Esophagus squamous epithelium (tissue), 5 donors: ENCODE measurements around the gene ZNF563. TPM values are rescaled to one million over a fixed set of nuclear protein-coding genes. Genes with fewer than 3 reads are reported as not detected.

ENCODE experiments used
- DNase-seq: peaks from one replicate; lab custom pipeline; 2025; lab: John Stamatoyannopoulos, UW
- H3K27ac ChIP-seq, 4 donors: fragments of 200-600 bp; sonication (generic); one replicate each; pipeline ENCODE4 v1.5.1; 2016 to 2019; ENCODE audit warnings: mild to moderate bottlenecking in 1 of 4
- H3K27me3 ChIP-seq, 4 donors: fragments of 200-600 bp; sonication (generic); 1 replicate in 3 of 4; 2 replicates in 1 of 4; pipeline versions ENCODE4 v1.5.1 to v1.6.0; 2017 to 2021; ENCODE audit warnings: antibody characterized with exemption in 1 of 4
- H3K36me3 ChIP-seq, 3 donors: fragments of 200-600 bp; sonication (generic); one replicate each; pipeline ENCODE4 v1.5.1; 2016 to 2019
- H3K4me1 ChIP-seq, 3 donors: fragments of 200-600 bp; sonication (generic); one replicate each; pipeline ENCODE4 v1.5.1; 2017 to 2019
- H3K4me3 ChIP-seq, 4 donors: fragments of 200-600 bp; sonication (generic); 1 replicate in 3 of 4; 2 replicates in 1 of 4; pipeline ENCODE4 v1.5.1; 2016 to 2019; ENCODE audit warnings: mild to moderate bottlenecking in 2 of 4, moderate library complexity in 1 of 4
- H3K9me3 ChIP-seq, 3 donors: fragments of 200-600 bp; sonication (generic); one replicate each; pipeline ENCODE4 v1.5.1; 2016 to 2019
- POLR2A ChIP-seq, 4 donors: fragments of 450-650 bp; IDR thresholded peaks; one replicate each; pipeline ENCODE4 v1.6.1; 2017; ENCODE audit warnings: antibody characterized with exemption in 4 of 4, mild to moderate bottlenecking in 4 of 4, moderate library complexity in 3 of 4
- WGBS, 2 donors: methylation state at CpG; one replicate each; pipeline ENCODE4 v1.1.5; 2018; 5-methylcytosine and 5-hydroxymethylcytosine counted together
- intact Hi-C: fragments of 100-400 bp; cut with DNase I; formaldehyde crosslinking; loops from one replicate; pipeline ENCODE4 v1.15.0; 2022
- small RNA-seq, 4 donors: library from RNA; depleted of rRNA; stranded (forward); fragments of <200 nt; gene quantifications; one replicate each; pipeline ENCODE3, GENCODE V24; 2016
- total RNA-seq, 4 donors: library from RNA; depleted of rRNA; stranded (reverse); fragments of >200 nt; gene quantifications; one replicate each; pipeline ENCODE4 v1.1.0, GENCODE V29; 2016
- TF ChIP-seq, protein P1 (sequence below), 6 experiments: fragments of 450-650 bp in 4 of 6; fragments of 200-600 bp in 2 of 6; sonication (generic) in 2 of 6; IDR thresholded peaks; one replicate each; pipeline ENCODE4 v1.5.1; 2016 to 2019; ENCODE audit warnings: antibody characterized with exemption in 6 of 6, mild to moderate bottlenecking in 4 of 6, moderate library complexity in 4 of 6
- donor health status: DM: yes; HTN: yes; CAD: no.

ZNF563 gene
- total RNA-seq, 4 donors from 2014 or later = 0.19 to 5.0 (median 2.7) TPM

DNA sequence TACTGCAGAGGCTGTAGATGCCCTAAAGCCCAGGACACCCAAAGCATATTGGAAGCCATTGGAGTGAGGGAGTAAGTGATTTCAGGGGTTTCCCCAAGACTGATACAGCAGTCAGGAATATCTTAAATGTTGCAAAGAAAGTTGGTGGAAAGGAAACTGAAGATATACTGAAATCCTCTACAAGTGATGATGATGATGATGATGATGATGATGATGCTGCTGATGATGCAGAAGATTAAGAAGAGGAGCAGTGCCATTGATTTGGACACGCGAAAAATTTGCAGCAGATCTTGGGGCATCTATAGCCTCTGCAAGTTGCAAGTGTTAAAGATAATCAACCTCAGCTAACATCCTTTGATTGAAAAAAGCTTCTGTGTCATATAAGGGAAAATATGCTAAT lies 62.6 kb downstream of the ZNF563 start:
- WGBS, 2 donors = 98 to 100% methylated on average over 2 of the region's 2 CpGs
- Histone ChIP-seq H3K27ac (no peak overlapping the region), H3K4me3 (no peak overlapping the region), H3K27me3 (no peaks in the 10 kb centered on the region), H3K4me1 (no peaks in the 10 kb centered on the region), H3K9me3 (peaks cover 17 to 98% (median 86%) of the 10 kb centered on the region in 3 donors), H3K36me3 (peaks cover 19 to 71% (median 31%) of the 10 kb centered on the region in 3 donors)
- TF ChIP-seq, protein P1, sequence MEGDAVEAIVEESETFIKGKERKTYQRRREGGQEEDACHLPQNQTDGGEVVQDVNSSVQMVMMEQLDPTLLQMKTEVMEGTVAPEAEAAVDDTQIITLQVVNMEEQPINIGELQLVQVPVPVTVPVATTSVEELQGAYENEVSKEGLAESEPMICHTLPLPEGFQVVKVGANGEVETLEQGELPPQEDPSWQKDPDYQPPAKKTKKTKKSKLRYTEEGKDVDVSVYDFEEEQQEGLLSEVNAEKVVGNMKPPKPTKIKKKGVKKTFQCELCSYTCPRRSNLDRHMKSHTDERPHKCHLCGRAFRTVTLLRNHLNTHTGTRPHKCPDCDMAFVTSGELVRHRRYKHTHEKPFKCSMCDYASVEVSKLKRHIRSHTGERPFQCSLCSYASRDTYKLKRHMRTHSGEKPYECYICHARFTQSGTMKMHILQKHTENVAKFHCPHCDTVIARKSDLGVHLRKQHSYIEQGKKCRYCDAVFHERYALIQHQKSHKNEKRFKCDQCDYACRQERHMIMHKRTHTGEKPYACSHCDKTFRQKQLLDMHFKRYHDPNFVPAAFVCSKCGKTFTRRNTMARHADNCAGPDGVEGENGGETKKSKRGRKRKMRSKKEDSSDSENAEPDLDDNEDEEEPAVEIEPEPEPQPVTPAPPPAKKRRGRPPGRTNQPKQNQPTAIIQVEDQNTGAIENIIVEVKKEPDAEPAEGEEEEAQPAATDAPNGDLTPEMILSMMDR (IDR thresholded peaks at IDR 0.05) = no peak
- no peak for TF ChIP-seq POLR2A (IDR thresholded peaks at IDR 0.05)
- DNase-seq = no peak
- intact Hi-C loops = no loop called here

Small RNA genes within 50 kb of the gene (small RNA-seq; reads per million reads assigned to genes)
- 0 reads per million in 4 donors for gene RPS29P23

Other genes starting within 250 kb of the ZNF563 start
- gene ZNF20, start 193.3 kb downstream of the ZNF563 start, total RNA-seq = 1 to 10 TPM; 2.6 to 5.2 (median 3.8) TPM
- 1 to 10 TPM; 2.0 to 6.7 (median 5.0) TPM for gene ZNF625, start 176.9 kb downstream of the ZNF563 start, total RNA-seq
- 10 to 100 TPM in 1 of 4 donors, 1 to 10 TPM in 3; 1.6 to 10.9 (median 5.0) TPM for gene ZNF136, start 170.5 kb downstream of the ZNF563 start, total RNA-seq
- 10 to 100 TPM in 1 of 4 donors, 1 to 10 TPM in 3; 5.9 to 11.6 (median 6.7) TPM for gene ZNF44, start 38.8 kb downstream of the ZNF563 start, total RNA-seq
- gene ZNF442, start 32.0 kb upstream of the ZNF563 start, total RNA-seq = 1 to 10 TPM in 2 of 4 donors, under 1 TPM in 2; 0.45 to 2.5 (median 1.1) TPM
- gene ZNF799, start 67.6 kb upstream of the ZNF563 start, total RNA-seq = 1 to 10 TPM; 1.3 to 3.4 (median 2.3) TPM
- 1 to 10 TPM; 1.7 to 6.4 (median 3.7) TPM for gene ZNF443, start 107.4 kb upstream of the ZNF563 start, total RNA-seq
- 1 to 10 TPM in 2 of 4 donors, under 1 TPM in 2; 0.15 to 2.5 (median 1.6) TPM for gene ZNF709, start 151.2 kb upstream of the ZNF563 start, total RNA-seq
- 1 to 10 TPM; 1.6 to 9.3 (median 4.8) TPM for gene ZNF564, start 217.8 kb upstream of the ZNF563 start, total RNA-seq